Heart left ventricle (tissue), 16 donors: ENCODE results near the gene AZI2. TPM values are rescaled to one million over a fixed set of nuclear protein-coding genes. Genes with fewer than 3 reads are reported as not detected.

Experiments
- ATAC-seq, 4 donors: fragments of 200-7000 bp; cut with Tn5 transposase; one replicate each; pipeline ENCODE4 v1.9.1; 2020 to 2022; ENCODE audit warnings: moderate library complexity in 4 of 4, mild to moderate bottlenecking in 3 of 4, moderate number of reproducible peaks in 1 of 4
- DNase-seq, 5 donors: peaks; one replicate each; pipeline ENCODE4 v3.0.0-alpha.2; 2020
- H3K27ac ChIP-seq, 12 donors: fragments of 200-600 bp; sonication (generic) in 4 of 12; one replicate each; pipeline versions ENCODE4 v1.5.0 to v1.8.0; 2016 to 2022; ENCODE audit warnings: mild to moderate bottlenecking in 2 of 12
- H3K27me3 ChIP-seq, 9 donors: fragments of 200-600 bp; sonication (generic) in 2 of 9; one replicate each; pipeline versions ENCODE4 v1.5.1 to v1.8.0; 2016 to 2022; ENCODE audit warnings: mild to moderate bottlenecking in 3 of 9
- H3K36me3 ChIP-seq, 9 donors: fragments of 200-600 bp; sonication (generic) in 2 of 9; one replicate each; pipeline versions ENCODE4 v1.5.0 to v1.8.0; 2018 to 2022; ENCODE audit warnings: mild to moderate bottlenecking in 2 of 9
- H3K4me1 ChIP-seq, 12 donors: fragments of 200-600 bp; sonication (generic) in 4 of 12; one replicate each; pipeline versions ENCODE4 v1.5.0 to v1.8.0; 2016 to 2022; ENCODE audit warnings: mild to moderate bottlenecking in 3 of 12
- H3K4me3 ChIP-seq, 12 donors: fragments of 200-600 bp; sonication (generic) in 4 of 12; one replicate each; pipeline versions ENCODE4 v1.5.0 to v1.8.0; 2017 to 2022; ENCODE audit warnings: mild to moderate bottlenecking in 9 of 12, moderate library complexity in 4 of 12
- H3K9me3 ChIP-seq, 12 donors: fragments of 200-600 bp; sonication (generic) in 4 of 12; one replicate each; pipeline versions ENCODE4 v1.5.0 to v1.8.0; 2016 to 2022; ENCODE audit warnings: mild to moderate bottlenecking in 1 of 12
- POLR2A ChIP-seq, 2 donors: fragments of 450-650 bp; IDR thresholded peaks; one replicate each; pipeline ENCODE4 v1.6.1; 2017; ENCODE audit warnings: antibody characterized with exemption in 2 of 2, mild to moderate bottlenecking in 2 of 2, moderate library complexity in 2 of 2
- WGBS, 4 donors: extraction: QIAGEN DNeasy Blood & Tissue Kit in 2 of 4; methylation state at CpG; one replicate each; pipeline versions ENCODE4 v1.1.5 to v1.1.7; 2013 to 2018; 5-methylcytosine and 5-hydroxymethylcytosine counted together
- intact Hi-C, 10 donors: fragments of 100-400 bp; cut with DNase I; formaldehyde crosslinking; loops; one replicate each; pipeline versions ENCODE4 v1.11.1 to v1.14.2; 2022
- polyA plus RNA-seq, 2 donors: library from polyadenylated mRNA; stranded (reverse); fragments of 200-250 nt; gene quantifications; one replicate each; pipeline ENCODE4 v1.2.3, GENCODE V29; 2013
- total RNA-seq, 9 donors: library from RNA; depleted of rRNA in 2 of 9; stranded (reverse); fragments of >200 nt in 2 of 9; fragmentation: NEBNext Ultra II Directional in 3 of 9; extraction: Animal tissue kit (Norgen Biotek cat#: 25700) in 3 of 9; gene quantifications; one replicate each; pipeline versions ENCODE4 v1.1.0 to v1.2.4, GENCODE V29; 2016 to 2023
- TF ChIP-seq, protein P1 (sequence below), 12 donors: fragments of 200-600 bp; sonication (generic) in 4 of 12; IDR thresholded peaks; one replicate each; pipeline versions ENCODE4 v1.5.0 to v1.8.0; 2018 to 2022; ENCODE audit warnings: antibody characterized with exemption in 12 of 12, mild to moderate bottlenecking in 5 of 12
- donor health status: ischemic (EF 13 %, LVEDD 7.1; RV severe dilation, severe dysfunction).
- donor health status: healthy with polysubstance abuse.
- donor health status: DM: no; HTN: yes; CAD: no.
- donor health status: DM: no; HTN: no; CAD: no.
- donor health status: ischemic (EF 25% LVEDD 6.9; RV normal size, moderate dysfunction).
- donor health status: ischemic (EF 25% LVEDD 5.7; RV mildly dilated, moderate dysfunction).
- donor health status: healthy.
- donor health status: DM: yes; HTN: yes; CAD: no.
- donor health status: ischemic (EF 35%, LVEDD 5.7; RV mildly dilated, moderate dysfunction).
- donor health status: nonischemic (EF 11% LVEDD 7.7; RV severe dilation, severe dysfunction).
- donor health status: DM: yes; HTN: yes; CAD: no.
- donor health status: PGD.
- donor health status: ischemic (EF 29% LVEDD 5.4; RV normal size, mild dysfunction).
- donor health status: nonischemic (EF 23%, LVEDD 6.1; RV moderate dilation, normal function).

Gene AZI2
- total and polyA plus RNA-seq, 11 donors: 14.3 to 48.1 (median 33.2) TPM

DNA sequence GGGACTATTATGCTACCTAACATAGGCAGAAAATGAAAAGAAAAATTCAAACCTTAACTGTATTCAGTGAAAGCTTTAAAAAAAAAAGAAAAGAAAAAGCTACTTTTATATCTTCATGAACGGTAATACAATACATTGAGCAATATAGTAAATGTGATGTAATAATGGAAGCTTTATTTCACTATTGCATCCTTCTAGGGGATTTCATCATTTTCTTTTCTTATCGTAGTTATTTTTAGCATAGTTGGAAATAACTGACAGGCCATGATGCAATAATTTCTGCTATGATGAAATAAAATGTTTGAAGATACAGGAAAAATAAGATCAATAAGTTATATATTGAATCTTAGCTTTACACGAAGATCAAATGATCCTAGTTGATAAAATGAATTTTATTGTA is 40.4 kb downstream of the AZI2 start:
- ATAC-seq (no peak), DNase-seq (no peak)
- intact Hi-C loops: no loop called here
- Histone ChIP-seq H3K9me3 (peaks cover 0 to 5% (median 0%) of the 10 kb centered on the region in 12 donors), H3K36me3 (no peaks in the 10 kb centered on the region), H3K4me1 (peaks cover 0 to 10% (median 0%) of the 10 kb centered on the region in 12 donors), H3K27ac (no peak overlapping the region), H3K4me3 (no peak overlapping the region), H3K27me3 (no peaks in the 10 kb centered on the region)
- no peak for TF ChIP-seq POLR2A (IDR thresholded peaks at IDR 0.05)
- TF ChIP-seq, protein P1, sequence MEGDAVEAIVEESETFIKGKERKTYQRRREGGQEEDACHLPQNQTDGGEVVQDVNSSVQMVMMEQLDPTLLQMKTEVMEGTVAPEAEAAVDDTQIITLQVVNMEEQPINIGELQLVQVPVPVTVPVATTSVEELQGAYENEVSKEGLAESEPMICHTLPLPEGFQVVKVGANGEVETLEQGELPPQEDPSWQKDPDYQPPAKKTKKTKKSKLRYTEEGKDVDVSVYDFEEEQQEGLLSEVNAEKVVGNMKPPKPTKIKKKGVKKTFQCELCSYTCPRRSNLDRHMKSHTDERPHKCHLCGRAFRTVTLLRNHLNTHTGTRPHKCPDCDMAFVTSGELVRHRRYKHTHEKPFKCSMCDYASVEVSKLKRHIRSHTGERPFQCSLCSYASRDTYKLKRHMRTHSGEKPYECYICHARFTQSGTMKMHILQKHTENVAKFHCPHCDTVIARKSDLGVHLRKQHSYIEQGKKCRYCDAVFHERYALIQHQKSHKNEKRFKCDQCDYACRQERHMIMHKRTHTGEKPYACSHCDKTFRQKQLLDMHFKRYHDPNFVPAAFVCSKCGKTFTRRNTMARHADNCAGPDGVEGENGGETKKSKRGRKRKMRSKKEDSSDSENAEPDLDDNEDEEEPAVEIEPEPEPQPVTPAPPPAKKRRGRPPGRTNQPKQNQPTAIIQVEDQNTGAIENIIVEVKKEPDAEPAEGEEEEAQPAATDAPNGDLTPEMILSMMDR (IDR thresholded peaks at IDR 0.05): no peak
- WGBS, 4 donors: 86 to 91% (median 87%) methylated on average over 3 of the region's 3 CpGs

DNA sequence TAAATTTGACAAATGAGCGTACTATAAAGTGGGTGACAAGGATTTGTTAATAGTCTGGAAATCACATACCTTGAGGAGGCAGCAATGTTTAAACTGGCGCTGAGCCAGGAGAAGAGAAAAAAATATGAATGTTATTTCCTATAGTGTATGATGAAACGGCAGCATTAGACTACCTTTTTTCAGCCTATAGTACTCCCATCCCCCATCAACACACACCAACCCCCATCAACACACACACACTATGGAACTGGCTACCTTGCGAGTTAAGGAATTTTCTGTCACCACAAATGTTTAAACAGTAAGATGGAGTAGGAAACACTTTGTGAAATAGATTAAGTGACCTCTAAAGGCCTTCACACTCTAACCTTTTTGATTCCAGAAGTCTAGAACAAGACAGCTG is 46.9 kb downstream of the AZI2 start:
- no peak for TF ChIP-seq POLR2A (IDR thresholded peaks at IDR 0.05)
- TF ChIP-seq, protein P1 (IDR thresholded peaks at IDR 0.05): no peak
- Histone ChIP-seq H3K27me3 (no peaks in the 10 kb centered on the region), H3K27ac (no peak overlapping the region), H3K36me3 (peaks cover 0 to 4% (median 0%) of the 10 kb centered on the region in 9 donors), H3K4me1 (no peaks in the 10 kb centered on the region), H3K4me3 (no peak overlapping the region), H3K9me3 (peaks cover 0 to 5% (median 0%) of the 10 kb centered on the region in 12 donors)
- DNase-seq (no peak), ATAC-seq (no peak)
- intact Hi-C loops: loop anchor here in 1 of 10 donors (2.0 kb wide), 1 partner anchor 63 kb away; no protein-coding TSS in a partner anchor
- 85 to 93% (median 89%) methylated on average over 4 of the region's 4 CpGs for WGBS, 4 donors

DNA sequence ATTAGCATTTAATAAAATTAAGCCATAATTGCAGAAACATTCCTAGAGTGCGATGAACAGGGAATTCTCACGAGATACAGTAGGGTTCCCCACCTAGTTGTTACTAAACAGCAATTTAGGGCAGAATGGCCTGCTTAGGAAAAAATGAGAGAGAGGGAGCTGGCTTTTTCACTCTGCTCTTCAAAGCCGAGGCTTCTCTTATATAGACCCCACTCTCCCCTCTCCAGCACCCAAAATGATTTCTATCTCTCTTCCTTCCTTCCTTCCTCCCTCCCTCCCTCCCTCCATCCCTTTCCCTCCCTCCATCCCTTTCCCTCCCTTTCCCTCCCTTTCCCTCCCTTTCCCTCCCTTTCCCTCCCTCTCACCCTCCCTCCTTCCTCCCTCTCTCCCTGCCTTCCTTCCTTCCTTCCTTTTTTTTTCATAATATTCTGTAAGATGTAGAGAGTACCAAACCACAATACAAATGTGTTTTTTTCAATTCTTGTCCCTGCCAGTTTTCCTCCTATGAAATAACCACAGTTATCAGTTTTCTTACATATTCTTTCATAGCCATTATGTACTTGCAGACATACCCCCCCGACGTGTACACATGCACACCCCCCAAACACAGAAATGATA is 48.2 kb downstream of the AZI2 start:
- DNase-seq: no peak
- H3K4me1 ChIP-seq: peaks cover 0 to 10% (median 0%) of the 10 kb centered on the region in 12 donors
- 84 to 87% (median 86%) methylated on average over 5 of the region's 5 CpGs for WGBS, 4 donors
- H3K27ac ChIP-seq: no peak overlapping the region
- ATAC-seq: no peak
- peaks cover 0 to 4% (median 0%) of the 10 kb centered on the region in 9 donors for H3K36me3 ChIP-seq
- H3K9me3 ChIP-seq: no peaks in the 10 kb centered on the region
- H3K27me3 ChIP-seq: no peaks in the 10 kb centered on the region
- TF ChIP-seq, protein P1 (IDR thresholded peaks at IDR 0.05): no peak
- TF ChIP-seq POLR2A (IDR thresholded peaks at IDR 0.05): no peak
- intact Hi-C loops: no loop called here
- H3K4me3 ChIP-seq: no peak overlapping the region

DNA sequence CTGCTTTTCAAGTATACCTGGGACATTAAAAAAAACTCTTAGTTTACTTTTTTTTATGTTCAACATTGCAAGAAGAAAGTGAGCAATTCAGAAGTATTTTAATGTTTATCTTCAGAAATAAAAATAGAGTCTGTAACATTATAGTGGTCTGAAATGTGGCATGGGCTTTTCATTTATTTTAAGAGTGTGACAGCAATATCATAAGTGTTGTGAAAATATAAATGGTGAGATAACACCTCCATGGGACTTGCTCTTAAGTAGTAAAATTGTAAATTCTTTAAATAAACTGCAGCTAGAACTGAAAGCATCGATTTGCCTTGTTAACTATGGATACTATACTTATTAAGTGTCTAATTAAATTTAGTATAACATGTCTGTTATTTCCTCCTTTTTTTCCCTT is 48.9 kb downstream of the AZI2 start:
- no peaks in the 10 kb centered on the region for H3K9me3 ChIP-seq

More for the DNA sequence above, 48.9 kb downstream of the AZI2 start:
- TF ChIP-seq POLR2A (IDR thresholded peaks at IDR 0.05): no peak
- TF ChIP-seq, protein P1 (IDR thresholded peaks at IDR 0.05): no peak
- Histone ChIP-seq H3K27ac (no peak overlapping the region), H3K27me3 (no peaks in the 10 kb centered on the region), H3K4me1 (peaks cover 0 to 17% (median 0%) of the 10 kb centered on the region in 12 donors), H3K36me3 (peaks cover 0 to 4% (median 0%) of the 10 kb centered on the region in 9 donors), H3K4me3 (no peak overlapping the region)
- DNase-seq (no peak), ATAC-seq (no peak)
- intact Hi-C loops: loop anchor here in 1 of 10 donors (10.0 kb wide), 1 partner anchor 585 kb away; no protein-coding TSS in a partner anchor
- 61 to 68% (median 65%) methylated on average over 1 of the region's 1 CpG for WGBS, 4 donors
